WTC11 (cell line): ENCODE data around the gene THEM5. TPM values are rescaled to one million over a fixed set of nuclear protein-coding genes. Genes with fewer than 3 reads are reported as not detected.
A peak's percentile ranks its signal among the peaks of the same experiment; 100 is the strongest.

ENCODE experiments used
- ATAC-seq: fragments of 200-7000 bp; cut with Tn5 transposase; 2 replicates; pipeline ENCODE4 v1.10.0; 2021; ENCODE audit warnings: mild to moderate bottlenecking, moderate library complexity
- CTCF ChIA-PET: fragments of 300-600 bp; sonication (Branson Sonifier 250); formaldehyde crosslinking; loops from one replicate; lab custom pipeline; 2021; ENCODE audit warnings: antibody characterized with exemption; lab: Charles Lee
- POLR2A ChIA-PET: fragments of 350-600 bp; sonication (Branson Sonifier 250); formaldehyde crosslinking; loops from one replicate; lab custom pipeline; 2021; ENCODE audit warnings: antibody characterized with exemption; lab: Charles Lee
- DNase-seq: peaks from one replicate; pipeline ENCODE4 v3.0.0; 2021; ENCODE audit warnings: low spot score
- H3K27ac Mint-ChIP-seq: 2 replicates; pipeline ENCODE4 v1.8.0; 2021; ENCODE audit warnings: mixed read lengths
- H3K27me3 Mint-ChIP-seq: 2 replicates; pipeline ENCODE4 v1.8.0; 2021; ENCODE audit warnings: low read depth, mild to moderate bottlenecking, moderate library complexity, mixed read lengths
- H3K36me3 Mint-ChIP-seq: 2 replicates; pipeline ENCODE4 v1.8.0; 2021; ENCODE audit warnings: mixed read lengths
- H3K4me1 Mint-ChIP-seq: 2 replicates; pipeline ENCODE4 v1.8.0; 2022; ENCODE audit warnings: mixed read lengths
- H3K4me3 Mint-ChIP-seq: 2 replicates; pipeline ENCODE4 v1.8.0; 2021; ENCODE audit warnings: mild to moderate bottlenecking, moderate library complexity, mixed read lengths
- H3K9me3 Mint-ChIP-seq: 2 replicates; pipeline ENCODE4 v1.8.0; 2021; ENCODE audit warnings: mixed read lengths
- ATF1 ChIP-seq: sonication (generic); formaldehyde crosslinking; IDR thresholded peaks from 2 replicates; pipeline ENCODE4 v1.8.1; 2023; ENCODE audit warnings: mild to moderate bottlenecking, moderate library complexity, missing genetic modification reagents
- CDX4 ChIP-seq: fragments of 250-450 bp; sonication (Bioruptor Pico); IDR thresholded peaks from 2 replicates; pipeline ENCODE4 v1.9.0; 2021; ENCODE audit warnings: moderate library complexity, mild to moderate bottlenecking, inconsistent platforms, borderline replicate concordance
- ERG ChIP-seq: fragments of 250-450 bp; sonication (Bioruptor Pico); IDR thresholded peaks from 2 replicates; pipeline ENCODE4 v1.8.0; 2021; ENCODE audit warnings: mild to moderate bottlenecking
- ETV6 ChIP-seq: sonication (generic); formaldehyde crosslinking; IDR thresholded peaks from 2 replicates; pipeline ENCODE4 v1.8.1; 2022; ENCODE audit warnings: mild to moderate bottlenecking, missing genetic modification reagents
- FOXJ3 ChIP-seq: sonication (generic); formaldehyde crosslinking; IDR thresholded peaks from 2 replicates; pipeline ENCODE4 v1.9.0; 2021; ENCODE audit warnings: missing genetic modification reagents, mild to moderate bottlenecking, borderline replicate concordance
- FOXK1 ChIP-seq: sonication (generic); formaldehyde crosslinking; IDR thresholded peaks from 2 replicates; pipeline ENCODE4 v1.8.0; 2022; ENCODE audit warnings: mild to moderate bottlenecking, moderate library complexity, missing genetic modification reagents
- JAZF1 ChIP-seq: fragments of 250-450 bp; sonication (Bioruptor Pico); IDR thresholded peaks from 2 replicates; pipeline ENCODE4 v1.9.0; 2021; ENCODE audit warnings: moderate library complexity, mild to moderate bottlenecking, inconsistent platforms
- KAT7 ChIP-seq: sonication (generic); formaldehyde crosslinking; IDR thresholded peaks from 2 replicates; pipeline ENCODE4 v1.8.1; 2023; ENCODE audit warnings: missing genetic modification reagents, mild to moderate bottlenecking, borderline replicate concordance
- MAX ChIP-seq: sonication (generic); formaldehyde crosslinking; IDR thresholded peaks from 2 replicates; pipeline ENCODE4 v1.8.0; 2022; ENCODE audit warnings: mild to moderate bottlenecking, missing genetic modification reagents
- PREB ChIP-seq: sonication (generic); formaldehyde crosslinking; IDR thresholded peaks from 2 replicates; pipeline ENCODE4 v1.8.1; 2022; ENCODE audit warnings: mild to moderate bottlenecking, missing genetic modification reagents, moderate library complexity, borderline replicate concordance
- STAT6 ChIP-seq: sonication (generic); formaldehyde crosslinking; conservative IDR thresholded peaks from 2 replicates; pipeline ENCODE4 v1.8.1; 2023; ENCODE audit warnings: mild to moderate bottlenecking, low read depth, missing genetic modification reagents, moderate library complexity
- TEAD4 ChIP-seq: sonication (generic); formaldehyde crosslinking; IDR thresholded peaks from 2 replicates; pipeline ENCODE4 v1.8.0; 2022; ENCODE audit warnings: mild to moderate bottlenecking, missing genetic modification reagents
- TP53 ChIP-seq: sonication (generic); formaldehyde crosslinking; IDR thresholded peaks from 2 replicates; pipeline ENCODE4 v1.8.1; 2023; ENCODE audit warnings: mild to moderate bottlenecking, missing genetic modification reagents
- ZBTB43 ChIP-seq: sonication (generic); formaldehyde crosslinking; IDR thresholded peaks from 2 replicates; pipeline ENCODE4 v1.8.1; 2023; ENCODE audit warnings: mild to moderate bottlenecking, missing genetic modification reagents
- ZNF263 ChIP-seq: sonication (generic); formaldehyde crosslinking; IDR thresholded peaks from 2 replicates; pipeline ENCODE4 v1.8.1; 2022; ENCODE audit warnings: low read depth, mild to moderate bottlenecking, moderate library complexity, missing genetic modification reagents
- ZSCAN18 ChIP-seq: fragments of 250-450 bp; sonication (Bioruptor Pico); IDR thresholded peaks from 2 replicates; pipeline ENCODE4 v2.1.2; 2022; ENCODE audit warnings: mild to moderate bottlenecking, moderate library complexity
- total RNA-seq: library from RNA; stranded (reverse); gene quantifications from 3 replicates; pipeline ENCODE4 v1.2.3, GENCODE V29; 2021

Gene THEM5
- total RNA-seq, 1 experiment from 2014 or later = not detected

- Mint-ChIP-seq H3K9me3 (no peaks in the 10 kb centered on the region), H3K27ac (no peak within 1 kb of the TSS; the same call in 1 of the 2 replicates), H3K4me1 (peaks cover 38% of the 10 kb centered on the region), H3K36me3 (no peaks in the 10 kb centered on the region), H3K27me3 (peaks cover 8% of the 10 kb centered on the region), H3K4me3 (no peak within 1 kb of the TSS)
- ChIA-PET CTCF (interaction anchor here (2.0 kb wide), 1 partner anchor 8 kb away, joined by 17 read pairs; the partner anchor contains the start of gene C2CD4D), POLR2A (no interaction called here)
- no peak for ATAC-seq
- TF ChIP-seq ZNF263 (0 out of 2 replicates have a peak, but pooled peaks have one; percentile 23), ATF1 (CRISPR knock-in tag) (no peak)
- DNase-seq = no peak
These were observed 21.9 kb downstream of the THEM5 start, which contains the start of gene RORC for GRCh38 chr1:151831605-151832004. TSS of gene RORC (minus strand) at chr1:151831802. CDS start at chr1:151831764, 38 bp downstream.

GRCh38 chr1:151831256-151831591, 22.3 kb downstream of the THEM5 start:
- no peak overlapping the region for H3K27ac Mint-ChIP-seq
- H3K9me3 Mint-ChIP-seq = no peaks in the 10 kb centered on the region
- H3K4me1 Mint-ChIP-seq = peaks cover 38% of the 10 kb centered on the region
- DNase-seq (no peak), ATAC-seq (no peak)
- peaks cover 4% of the 10 kb centered on the region for H3K27me3 Mint-ChIP-seq
- POLR2A ChIA-PET = no interaction called here
- TF ChIP-seq JAZF1 (CRISPR knock-in tag) (no peak), ZNF263 (no peak), ERG (no peak), PREB (CRISPR knock-in tag) (no peak), TEAD4 (CRISPR knock-in tag) (no peak), ZBTB43 (CRISPR knock-in tag) (no peak), CDX4 (CRISPR knock-in tag) (no peak), ZSCAN18 (no peak), ETV6 (no peak), STAT6 (CRISPR knock-in tag) (no peak), FOXJ3 (CRISPR knock-in tag) (no peak)
- no peaks in the 10 kb centered on the region for H3K36me3 Mint-ChIP-seq
- no peak overlapping the region for H3K4me3 Mint-ChIP-seq
- CTCF ChIA-PET = interaction anchor here (0.6 to 2.0 kb wide), 8 partner anchors 9 to 190 kb away, joined by 3 to 17 read pairs (median 5); partner anchors contain the start of genes C2CD4D and TDRKH

- Mint-ChIP-seq H3K9me3 (no peaks in the 10 kb centered on the region), H3K4me3 (no peak overlapping the region), H3K36me3 (no peaks in the 10 kb centered on the region), H3K27me3 (peaks cover 6% of the 10 kb centered on the region; the same call in 1 of the 2 replicates)
- POLR2A ChIA-PET = interaction anchor here (0.5 kb wide), 1 partner anchor 31 kb away, joined by 3 read pairs; no protein-coding TSS in a partner anchor
- TF ChIP-seq FOXK1 (CRISPR knock-in tag) (no peak), KAT7 (CRISPR knock-in tag) (no peak), MAX (CRISPR knock-in tag) (no peak), TP53 (CRISPR knock-in tag) (no peak), TEAD4 (CRISPR knock-in tag) (no peak)
- TF ChIP-seq, all 79 proteins: peak for 0
- no peak overlapping the region for H3K27ac Mint-ChIP-seq
- ATAC-seq = no peak
- DNase-seq = no peak
- peaks cover 47% of the 10 kb centered on the region for H3K4me1 Mint-ChIP-seq
- CTCF ChIA-PET = interaction anchor here (0.5 to 2.0 kb wide), 11 partner anchors 9 to 139 kb away, joined by 3 to 17 read pairs (median 5); partner anchors contain the start of genes C2CD4D, CELF3, MRPL9 and TDRKH
These were observed 23.5 kb downstream of the THEM5 start for GRCh38 chr1:151830055-151830454.
